ENCODE measurements around the gene VKORC1. TPM values are rescaled to one million over a fixed set of nuclear protein-coding genes. Genes with fewer than 3 reads are reported as not detected.

Gene VKORC1
- total RNA-seq, 4 donors from 2014 or later, result 53.3 to 129 (median 94.6) TPM

DNA sequence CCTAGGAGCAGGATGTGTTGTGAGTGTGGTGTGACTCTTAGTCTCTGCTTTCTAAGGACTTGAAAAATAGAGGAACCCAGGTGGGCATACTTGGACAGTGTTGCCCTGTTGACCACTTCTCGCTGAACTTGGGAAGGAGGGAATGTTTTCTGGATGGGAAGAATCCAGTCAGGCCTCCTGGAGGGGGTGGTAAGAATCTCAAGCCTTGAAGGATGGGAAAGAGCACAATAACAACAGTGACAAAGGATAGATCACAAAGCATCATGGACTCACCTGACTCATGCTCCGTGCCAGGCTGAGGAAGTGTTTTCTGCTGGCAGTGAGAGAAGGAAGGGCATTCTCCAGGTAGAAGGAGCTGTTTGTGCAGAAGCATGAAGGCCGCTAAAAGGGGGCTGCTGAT is 31.2 kb upstream of the VKORC1 start:
- TF ChIP-seq, protein P1, sequence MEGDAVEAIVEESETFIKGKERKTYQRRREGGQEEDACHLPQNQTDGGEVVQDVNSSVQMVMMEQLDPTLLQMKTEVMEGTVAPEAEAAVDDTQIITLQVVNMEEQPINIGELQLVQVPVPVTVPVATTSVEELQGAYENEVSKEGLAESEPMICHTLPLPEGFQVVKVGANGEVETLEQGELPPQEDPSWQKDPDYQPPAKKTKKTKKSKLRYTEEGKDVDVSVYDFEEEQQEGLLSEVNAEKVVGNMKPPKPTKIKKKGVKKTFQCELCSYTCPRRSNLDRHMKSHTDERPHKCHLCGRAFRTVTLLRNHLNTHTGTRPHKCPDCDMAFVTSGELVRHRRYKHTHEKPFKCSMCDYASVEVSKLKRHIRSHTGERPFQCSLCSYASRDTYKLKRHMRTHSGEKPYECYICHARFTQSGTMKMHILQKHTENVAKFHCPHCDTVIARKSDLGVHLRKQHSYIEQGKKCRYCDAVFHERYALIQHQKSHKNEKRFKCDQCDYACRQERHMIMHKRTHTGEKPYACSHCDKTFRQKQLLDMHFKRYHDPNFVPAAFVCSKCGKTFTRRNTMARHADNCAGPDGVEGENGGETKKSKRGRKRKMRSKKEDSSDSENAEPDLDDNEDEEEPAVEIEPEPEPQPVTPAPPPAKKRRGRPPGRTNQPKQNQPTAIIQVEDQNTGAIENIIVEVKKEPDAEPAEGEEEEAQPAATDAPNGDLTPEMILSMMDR (IDR thresholded peaks at IDR 0.05; ENCODE audit: low read depth), result no peak

DNA sequence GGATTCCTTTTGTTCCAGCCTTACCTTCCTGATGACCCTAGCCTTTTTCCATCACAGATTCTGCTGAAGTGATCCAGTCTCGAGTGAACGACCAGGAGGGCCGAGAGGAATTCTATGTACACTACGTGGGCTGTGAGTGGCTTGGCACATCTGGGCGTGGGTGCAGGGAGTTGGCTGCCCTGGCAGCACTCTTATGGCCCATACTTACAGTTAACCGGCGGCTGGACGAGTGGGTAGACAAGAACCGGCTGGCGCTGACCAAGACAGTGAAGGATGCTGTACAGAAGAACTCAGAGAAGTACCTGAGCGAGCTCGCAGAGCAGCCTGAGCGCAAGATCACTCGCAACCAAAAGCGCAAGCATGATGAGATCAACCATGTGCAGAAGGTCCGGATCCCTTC is 25.5 kb upstream of the VKORC1 start:
- TF ChIP-seq, protein P1 (IDR thresholded peaks at IDR 0.05; ENCODE audit: low read depth), result no peak

DNA sequence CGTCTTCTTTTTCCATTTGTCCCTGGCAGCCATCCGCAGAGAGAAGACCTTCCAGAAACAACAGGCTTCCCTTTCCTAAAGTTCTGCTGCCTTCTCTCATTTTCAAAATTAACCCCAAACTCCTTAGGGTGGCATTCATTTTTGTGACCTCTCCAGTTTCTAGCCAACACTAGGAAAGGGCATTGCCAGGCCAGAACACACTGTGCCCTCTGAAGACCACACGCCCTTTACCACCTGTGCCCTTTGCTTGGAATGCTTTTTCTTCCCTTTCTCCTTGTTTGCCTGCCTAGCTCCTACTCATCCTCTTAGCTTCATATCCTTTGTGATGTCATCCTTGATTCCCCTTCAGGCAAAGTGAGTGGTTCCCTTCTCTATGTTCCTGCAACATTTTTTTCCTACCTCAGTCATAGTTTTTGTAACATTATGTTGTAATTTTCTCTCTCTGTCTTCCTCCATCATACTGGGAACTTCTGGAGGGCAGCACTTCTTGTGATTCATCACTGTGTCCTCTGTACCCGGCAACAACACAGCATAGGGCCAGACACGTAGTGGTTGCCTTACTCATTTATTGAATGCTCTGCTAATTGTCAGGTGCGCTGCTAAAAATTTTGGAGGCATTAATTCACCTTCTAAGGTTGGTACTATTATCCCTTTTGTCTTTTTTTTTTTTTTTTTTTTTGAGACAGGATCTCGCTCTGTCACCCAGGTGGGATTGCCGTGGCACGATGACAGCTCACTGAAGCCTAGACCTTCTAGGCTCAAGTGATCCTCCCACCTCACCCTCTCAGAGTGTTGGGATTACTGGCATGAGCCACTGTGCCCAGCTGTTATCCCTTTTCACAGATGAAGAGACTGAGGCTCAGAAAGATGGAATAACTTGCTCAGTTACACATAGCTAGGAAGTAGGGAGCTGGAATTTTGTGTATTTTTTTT is 23.9 kb upstream of the VKORC1 start:
- TF ChIP-seq, protein P1 (IDR thresholded peaks at IDR 0.05; ENCODE audit: low read depth), result no peak

DNA sequence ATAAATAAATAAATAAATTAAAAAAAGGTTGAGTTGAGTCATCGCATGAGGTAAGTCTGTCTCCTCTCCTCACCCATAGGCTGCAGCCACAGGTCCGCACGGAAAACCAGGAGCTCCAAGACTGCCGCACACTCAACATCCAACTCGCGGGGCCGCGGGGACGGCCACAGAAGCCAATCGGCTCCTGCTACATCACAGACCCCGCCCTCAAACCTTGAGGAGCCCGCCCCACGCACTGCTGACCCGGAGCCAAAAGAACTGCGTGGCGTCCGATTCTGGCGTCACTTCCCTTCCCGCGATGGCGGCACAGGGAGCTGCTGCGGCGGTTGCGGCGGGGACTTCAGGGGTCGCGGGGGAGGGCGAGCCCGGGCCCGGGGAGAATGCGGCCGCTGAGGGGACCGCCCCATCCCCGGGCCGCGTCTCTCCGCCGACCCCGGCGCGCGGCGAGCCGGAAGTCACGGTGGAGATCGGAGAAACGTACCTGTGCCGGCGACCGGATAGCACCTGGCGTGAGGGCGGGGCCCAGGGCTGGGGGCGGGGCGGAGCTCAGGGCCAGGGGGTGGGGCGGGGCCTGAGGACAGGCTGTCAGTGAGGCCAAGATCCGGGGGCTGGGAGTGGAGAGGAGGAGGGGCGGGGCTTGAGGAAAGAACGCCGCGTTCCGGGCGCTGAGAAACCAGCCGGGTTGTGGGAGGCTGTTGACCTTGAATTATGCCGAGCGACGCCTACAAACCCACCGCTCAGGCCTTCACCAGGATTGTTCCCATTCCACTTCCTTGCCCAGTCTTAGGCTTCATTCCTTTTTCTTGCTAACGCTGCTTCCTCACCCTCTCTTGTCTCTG is 23.0 kb upstream of the VKORC1 start, which contains the start of gene KAT8:
TSS of gene KAT8 (plus strand) at position 281 of the 839 bp plus-strand sequence. CDS start at position 299, 18 bp downstream.
- TF ChIP-seq, protein P1 (IDR thresholded peaks at IDR 0.05; ENCODE audit: low read depth), result no peak

DNA sequence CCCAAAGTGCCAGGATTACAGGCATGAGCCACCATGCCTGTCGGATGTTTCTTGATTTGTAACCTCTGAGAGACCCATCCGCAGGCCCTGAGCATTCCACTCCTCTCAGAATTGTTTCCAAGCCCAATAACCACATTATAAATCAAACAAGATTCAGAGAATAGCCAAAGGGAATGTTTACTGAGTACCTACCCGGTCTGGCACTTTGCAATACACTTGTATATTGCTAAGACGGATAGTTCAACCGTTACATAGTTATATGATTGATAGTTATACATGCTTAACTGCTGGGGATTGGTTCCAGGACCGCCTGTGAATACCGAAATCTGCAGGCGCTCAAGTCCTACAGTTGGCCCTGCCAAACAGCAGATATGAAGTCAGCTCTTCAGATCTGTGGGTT is 19.9 kb upstream of the VKORC1 start:
- TF ChIP-seq, protein P1 (IDR thresholded peaks at IDR 0.05; ENCODE audit: low read depth), result no peak

DNA sequence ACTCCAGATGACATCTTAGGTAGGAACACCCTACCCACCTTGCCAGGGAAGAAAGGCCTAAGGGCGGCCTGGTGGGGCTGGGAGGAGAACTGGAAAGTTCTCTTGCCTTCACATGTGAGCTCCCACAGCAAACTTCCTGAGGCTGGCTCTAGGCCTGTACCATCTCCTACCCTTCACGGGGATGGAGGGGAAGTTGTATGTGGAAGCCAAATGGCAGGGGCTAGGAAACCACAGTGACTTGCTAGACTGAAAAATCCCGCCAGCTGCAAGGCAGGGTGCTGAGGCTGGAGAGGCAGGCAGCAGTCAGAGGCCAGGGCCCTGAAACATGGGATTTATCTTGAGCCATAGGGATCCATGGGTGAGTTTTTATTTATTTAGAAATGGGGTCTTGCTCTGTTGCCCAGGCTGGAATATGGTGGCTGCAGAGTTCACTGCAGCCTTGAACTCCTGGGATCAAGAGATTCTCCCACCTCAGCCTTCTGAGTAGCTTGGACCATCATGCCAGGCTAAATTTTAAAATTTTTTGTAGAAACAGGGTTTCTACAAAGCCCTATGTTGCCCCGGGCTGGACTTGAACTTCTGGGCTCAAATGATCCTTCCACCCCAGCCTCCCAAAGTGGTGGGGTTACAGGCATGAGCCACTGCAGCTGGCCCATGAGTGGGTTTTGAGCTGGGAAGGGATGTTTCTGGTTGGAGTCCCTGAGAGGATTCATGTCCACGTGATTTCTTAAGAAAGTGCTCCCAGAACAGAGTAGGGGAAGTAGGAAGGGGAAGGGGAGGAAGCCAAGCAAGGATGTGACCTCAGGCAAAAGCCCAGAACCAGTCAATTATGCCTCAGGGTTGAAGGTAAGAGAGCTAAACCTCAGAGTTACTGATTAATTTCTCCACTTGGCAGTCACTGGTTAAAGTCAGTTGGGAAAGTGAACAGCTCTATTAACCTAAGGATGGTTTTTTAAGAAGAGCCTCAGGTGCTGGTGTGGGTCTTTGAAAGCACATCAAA is 18.8 kb upstream of the VKORC1 start:
- TF ChIP-seq, protein P1 (IDR thresholded peaks at IDR 0.05; ENCODE audit: low read depth), result no peak

All from subcutaneous adipose tissue (tissue), 4 donors.